Gastrocnemius medialis (tissue), 4 donors: ENCODE data around the gene STPG3.

Experiments used
- POLR2A ChIP-seq, 2 donors: fragments of 450-650 bp; IDR thresholded peaks; one replicate each; pipeline ENCODE4 v1.6.1; 2017; ENCODE audit warnings: antibody characterized with exemption in 2 of 2, mild to moderate bottlenecking in 2 of 2, moderate library complexity in 2 of 2
- TF ChIP-seq, protein P1 (sequence below), 5 experiments: fragments of 450-650 bp in 3 of 5; fragments of 200-600 bp in 2 of 5; sonication (generic) in 2 of 5; IDR thresholded peaks in 4 of 5; conservative IDR thresholded peaks in 1 of 5; 1 replicate in 4 of 5; 2 replicates in 1 of 5; pipeline ENCODE4 v1.5.1; 2016 to 2019; ENCODE audit warnings: antibody characterized with exemption in 5 of 5, mild to moderate bottlenecking in 3 of 5, moderate library complexity in 3 of 5

GRCh38 chr9:137240318-137240840 lies 10.7 kb upstream of the STPG3 start:
- TF ChIP-seq, protein P1, sequence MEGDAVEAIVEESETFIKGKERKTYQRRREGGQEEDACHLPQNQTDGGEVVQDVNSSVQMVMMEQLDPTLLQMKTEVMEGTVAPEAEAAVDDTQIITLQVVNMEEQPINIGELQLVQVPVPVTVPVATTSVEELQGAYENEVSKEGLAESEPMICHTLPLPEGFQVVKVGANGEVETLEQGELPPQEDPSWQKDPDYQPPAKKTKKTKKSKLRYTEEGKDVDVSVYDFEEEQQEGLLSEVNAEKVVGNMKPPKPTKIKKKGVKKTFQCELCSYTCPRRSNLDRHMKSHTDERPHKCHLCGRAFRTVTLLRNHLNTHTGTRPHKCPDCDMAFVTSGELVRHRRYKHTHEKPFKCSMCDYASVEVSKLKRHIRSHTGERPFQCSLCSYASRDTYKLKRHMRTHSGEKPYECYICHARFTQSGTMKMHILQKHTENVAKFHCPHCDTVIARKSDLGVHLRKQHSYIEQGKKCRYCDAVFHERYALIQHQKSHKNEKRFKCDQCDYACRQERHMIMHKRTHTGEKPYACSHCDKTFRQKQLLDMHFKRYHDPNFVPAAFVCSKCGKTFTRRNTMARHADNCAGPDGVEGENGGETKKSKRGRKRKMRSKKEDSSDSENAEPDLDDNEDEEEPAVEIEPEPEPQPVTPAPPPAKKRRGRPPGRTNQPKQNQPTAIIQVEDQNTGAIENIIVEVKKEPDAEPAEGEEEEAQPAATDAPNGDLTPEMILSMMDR (IDR thresholded peaks at IDR 0.05 in 4 of 5, conservative IDR thresholded peaks at IDR 0.05 in 1 of 5), result peak in 2 of 5 experiments; percentile 9 to 16
- peak in 1 of 2 donors; percentile 25 for TF ChIP-seq POLR2A (IDR thresholded peaks at IDR 0.05)
